Hepatocyte (in vitro differentiated cells): ENCODE results near the gene PMPCA.

Experiments used
- EZH2 ChIP-seq: fragments of 200-600 bp; sonication (generic); IDR thresholded peaks from 2 replicates; pipeline ENCODE4 v1.6.1; 2016; ENCODE audit warnings: antibody characterized with exemption, mild to moderate bottlenecking, borderline replicate concordance
- EZH2phosphoT487 ChIP-seq: fragments of 200-600 bp; sonication (generic); IDR thresholded peaks from one replicate; pipeline ENCODE4 v1.6.1; 2018; ENCODE audit warnings: antibody characterized with exemption, mild to moderate bottlenecking, low read depth, moderate library complexity; ENCODE audit not compliant: unreplicated experiment, severe bottlenecking
- TF ChIP-seq, protein P1 (sequence below): fragments of 200-600 bp; sonication (generic); IDR thresholded peaks from 2 replicates; pipeline ENCODE4 v1.5.1; 2016; ENCODE audit warnings: antibody characterized with exemption, mild to moderate bottlenecking; ENCODE audit not compliant: poor library complexity

DNA sequence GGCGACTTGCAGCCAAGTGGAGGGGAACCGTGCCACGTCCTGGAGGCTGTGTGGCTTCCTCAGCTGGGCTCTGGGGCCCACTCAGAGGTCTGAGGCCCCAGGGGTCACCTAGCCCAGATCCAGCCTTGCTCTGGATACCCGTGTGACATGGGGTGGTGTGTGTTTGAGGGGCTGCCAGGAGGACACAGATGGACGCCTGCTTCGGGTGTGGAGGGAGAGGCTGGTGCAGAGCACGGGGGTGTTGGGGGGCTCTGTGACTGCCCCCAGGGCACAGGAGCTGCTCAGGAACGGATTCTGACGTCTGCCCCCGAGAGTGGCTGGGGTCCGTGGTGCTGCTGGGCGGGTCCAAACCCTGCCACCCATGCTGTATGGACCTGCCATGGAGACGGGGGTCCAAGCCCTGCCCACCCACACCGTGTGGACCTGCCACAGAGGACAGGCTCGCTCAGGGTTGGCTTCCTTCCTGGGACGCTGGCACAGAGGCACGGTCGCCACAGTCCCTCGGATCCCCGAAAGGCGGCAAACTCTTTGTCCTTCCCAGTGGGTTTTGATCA lies 18.7 kb downstream of the PMPCA start:
- TF ChIP-seq, protein P1, sequence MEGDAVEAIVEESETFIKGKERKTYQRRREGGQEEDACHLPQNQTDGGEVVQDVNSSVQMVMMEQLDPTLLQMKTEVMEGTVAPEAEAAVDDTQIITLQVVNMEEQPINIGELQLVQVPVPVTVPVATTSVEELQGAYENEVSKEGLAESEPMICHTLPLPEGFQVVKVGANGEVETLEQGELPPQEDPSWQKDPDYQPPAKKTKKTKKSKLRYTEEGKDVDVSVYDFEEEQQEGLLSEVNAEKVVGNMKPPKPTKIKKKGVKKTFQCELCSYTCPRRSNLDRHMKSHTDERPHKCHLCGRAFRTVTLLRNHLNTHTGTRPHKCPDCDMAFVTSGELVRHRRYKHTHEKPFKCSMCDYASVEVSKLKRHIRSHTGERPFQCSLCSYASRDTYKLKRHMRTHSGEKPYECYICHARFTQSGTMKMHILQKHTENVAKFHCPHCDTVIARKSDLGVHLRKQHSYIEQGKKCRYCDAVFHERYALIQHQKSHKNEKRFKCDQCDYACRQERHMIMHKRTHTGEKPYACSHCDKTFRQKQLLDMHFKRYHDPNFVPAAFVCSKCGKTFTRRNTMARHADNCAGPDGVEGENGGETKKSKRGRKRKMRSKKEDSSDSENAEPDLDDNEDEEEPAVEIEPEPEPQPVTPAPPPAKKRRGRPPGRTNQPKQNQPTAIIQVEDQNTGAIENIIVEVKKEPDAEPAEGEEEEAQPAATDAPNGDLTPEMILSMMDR: no peak
- TF ChIP-seq EZH2: no peak
- no peak for TF ChIP-seq EZH2phosphoT487
